WTC11 (cell line): ENCODE measurements around the gene LETMD1.

Experiments used
- ATF3 ChIP-seq: sonication (generic); formaldehyde crosslinking; conservative IDR thresholded peaks from 2 replicates; pipeline ENCODE4 v1.8.1; 2022; ENCODE audit warnings: mild to moderate bottlenecking, missing genetic modification reagents
- CREM ChIP-seq: sonication (generic); formaldehyde crosslinking; IDR thresholded peaks from 2 replicates; pipeline ENCODE4 v1.8.1; 2022; ENCODE audit warnings: mild to moderate bottlenecking, missing genetic modification reagents, moderate library complexity
- CTCF ChIP-seq: fragments of 200-600 bp; IDR thresholded peaks from 2 replicates; pipeline ENCODE4 v1.8.0; 2022; ENCODE audit warnings: antibody characterized with exemption
- ETV6 ChIP-seq: sonication (generic); formaldehyde crosslinking; IDR thresholded peaks from 2 replicates; pipeline ENCODE4 v1.8.1; 2022; ENCODE audit warnings: mild to moderate bottlenecking, missing genetic modification reagents
- HMGA2 ChIP-seq: fragments of 250-450 bp; sonication (Bioruptor Pico); IDR thresholded peaks from 2 replicates; pipeline ENCODE4 v1.4.0; 2021; ENCODE audit warnings: mild to moderate bottlenecking, moderate library complexity
- JUN ChIP-seq: sonication (generic); formaldehyde crosslinking; IDR thresholded peaks from 2 replicates; pipeline ENCODE4 v1.8.0; 2023; ENCODE audit warnings: mild to moderate bottlenecking, missing genetic modification reagents
- NFE2L1 ChIP-seq: sonication (generic); formaldehyde crosslinking; IDR thresholded peaks from 2 replicates; pipeline ENCODE4 v1.8.1; 2023; ENCODE audit warnings: missing genetic modification reagents
- NR1H2 ChIP-seq: sonication (generic); formaldehyde crosslinking; IDR thresholded peaks from 2 replicates; pipeline ENCODE4 v1.9.0; 2021; ENCODE audit warnings: mild to moderate bottlenecking, moderate library complexity, missing genetic modification reagents
- PREB ChIP-seq: sonication (generic); formaldehyde crosslinking; IDR thresholded peaks from 2 replicates; pipeline ENCODE4 v1.8.1; 2022; ENCODE audit warnings: mild to moderate bottlenecking, missing genetic modification reagents, moderate library complexity, borderline replicate concordance
- TCF7 ChIP-seq: sonication (generic); formaldehyde crosslinking; IDR thresholded peaks from 2 replicates; pipeline ENCODE4 v1.8.0; 2022; ENCODE audit warnings: mild to moderate bottlenecking, low read depth, missing genetic modification reagents, moderate library complexity
- USF1 ChIP-seq: sonication (generic); formaldehyde crosslinking; IDR thresholded peaks from 2 replicates; pipeline ENCODE4 v1.8.0; 2022; ENCODE audit warnings: mild to moderate bottlenecking, missing genetic modification reagents
- ZNF138 ChIP-seq: sonication (generic); formaldehyde crosslinking; conservative IDR thresholded peaks from 2 replicates; pipeline ENCODE4 v1.8.1; 2022; ENCODE audit warnings: mild to moderate bottlenecking, moderate library complexity, missing genetic modification reagents

- TF ChIP-seq CTCF: no peak
- no peak for TF ChIP-seq ZNF138 (CRISPR knock-in tag)
- no peak for TF ChIP-seq HMGA2 (CRISPR knock-in tag)
- no peak for TF ChIP-seq ETV6
- no peak for TF ChIP-seq USF1 (CRISPR knock-in tag)
- TF ChIP-seq NFE2L1: no peak
- TF ChIP-seq PREB (CRISPR knock-in tag): no peak
- TF ChIP-seq TCF7: no peak
- TF ChIP-seq JUN: no peak
- TF ChIP-seq NR1H2: no peak
- no peak for TF ChIP-seq ATF3 (CRISPR knock-in tag)
- TF ChIP-seq CREM (CRISPR knock-in tag): no peak
Observed at GRCh38 chr12:51018956-51019355, 29.2 kb upstream of the LETMD1 start.
